GM18517 (cell line): ENCODE measurements around the gene EYS.

ENCODE experiments used
- ATAC-seq: cut with Tn5 transposase; IDR thresholded peaks from one replicate; pipeline ENCODE4 v1.9.1; 2021; ENCODE audit warnings: mild to moderate bottlenecking, moderate library complexity; ENCODE audit not compliant: unreplicated experiment

EYS gene

GRCh38 chr6:63673692-63674091 is 2033.3 kb downstream of the EYS start:
- no peak for ATAC-seq

GRCh38 chr6:63672582-63673129 is 2034.4 kb downstream of the EYS start:
- no peak for ATAC-seq

GRCh38 chr6:63671098-63671754 is 2035.8 kb downstream of the EYS start:
- no peak for ATAC-seq
